Spleen (tissue), 7 donors: ENCODE measurements around the gene PPTC7.

Experiments used
- CTCF ChIP-seq, 11 experiments: fragments of 200-600 bp in 7 of 11; fragments of 450-650 bp in 4 of 11; sonication (generic) in 4 of 11; IDR thresholded peaks in 8 of 11; conservative IDR thresholded peaks in 3 of 11; 1 replicate in 7 of 11; 2 replicates in 4 of 11; pipeline versions ENCODE4 v1.4.0 to v1.8.0; 2016 to 2021; ENCODE audit warnings: antibody characterized with exemption in 11 of 11, inconsistent platforms in 4 of 11, mild to moderate bottlenecking in 1 of 11
- POLR2AphosphoS5 ChIP-seq, 3 donors: sonication (generic); formaldehyde crosslinking; IDR thresholded peaks; one replicate each; pipeline ENCODE4 v1.5.1; 2017; ENCODE audit warnings: antibody characterized with exemption in 3 of 3
- donor health status: DM: no; HTN: no; CAD: no; lungs with moderate emphysema.
- donor health status: DM: no; HTN: no; CAD: no.
- donor health status: DM: no; HTN: no; CAD: no.

DNA sequence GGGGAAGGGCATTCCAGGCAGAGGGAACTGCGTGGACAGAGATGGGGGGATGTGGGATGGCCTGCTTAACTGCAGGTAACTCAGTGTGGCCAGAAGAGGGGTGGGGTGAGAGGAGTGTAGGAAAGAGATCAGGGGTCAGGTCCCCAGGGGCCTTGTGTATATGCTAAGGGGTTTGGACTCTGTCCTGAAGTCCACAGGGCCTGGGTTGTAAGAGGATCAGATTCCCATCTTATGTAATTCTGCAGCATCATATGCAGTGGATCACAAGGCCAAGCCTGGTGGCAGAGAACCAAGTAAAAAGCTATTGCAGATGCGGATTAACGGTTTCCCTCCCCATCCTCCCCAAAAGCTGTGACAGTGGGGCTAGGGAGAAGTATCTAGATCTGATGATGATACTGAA is 39.5 kb upstream of the PPTC7 start:
- TF ChIP-seq CTCF (IDR thresholded peaks at IDR 0.05 in 8 of 11, conservative IDR thresholded peaks at IDR 0.05 in 3 of 11) = no peak
- TF ChIP-seq POLR2AphosphoS5 (IDR thresholded peaks at IDR 0.05) = no peak
